HS-5 (cell line): Measurements from ENCODE around the gene DDX11.
"Not testable (repeated sequence)": the region's sequence is repeated elsewhere in the genome, so short reads cannot be mapped to it uniquely, and the experiment has no call there.

Experiments
- DNase-seq: peaks from one replicate; pipeline ENCODE4 v3.0.0-alpha.2; 2012; ENCODE audit warnings: low read depth

The DDX11 gene

GRCh38 chr12:31099434-31099833 lies 25.8 kb downstream of the DDX11 start:
- not testable (repeated sequence) for DNase-seq

GRCh38 chr12:31100503-31101208 lies 27.0 kb downstream of the DDX11 start:
- DNase-seq = not testable (repeated sequence)

GRCh38 chr12:31102125-31102524 lies 28.5 kb downstream of the DDX11 start:
- DNase-seq = not testable (repeated sequence)

GRCh38 chr12:31102596-31102995 lies 28.9 kb downstream of the DDX11 start:
- DNase-seq = not testable (repeated sequence)

- DNase-seq = not testable (repeated sequence)
Observed at GRCh38 chr12:31103561-31103975, 29.9 kb downstream of the DDX11 start.

GRCh38 chr12:31104220-31104619 lies 30.6 kb downstream of the DDX11 start:
- not testable (repeated sequence) for DNase-seq

GRCh38 chr12:31104773-31105172 lies 31.1 kb downstream of the DDX11 start:
- DNase-seq = not testable (repeated sequence)

- no peak for DNase-seq
Observed at GRCh38 chr12:31105668-31106067, 32.0 kb downstream of the DDX11 start.

GRCh38 chr12:31106101-31106803 lies 32.6 kb downstream of the DDX11 start:
- DNase-seq = no peak

GRCh38 chr12:31109773-31110172 lies 36.1 kb downstream of the DDX11 start:
- DNase-seq = not testable (repeated sequence)

- DNase-seq = not testable (repeated sequence)
Observed at GRCh38 chr12:31110263-31110662, 36.6 kb downstream of the DDX11 start.

GRCh38 chr12:31115092-31115601 lies 41.5 kb downstream of the DDX11 start:
- DNase-seq = not testable (repeated sequence)

- DNase-seq = not testable (repeated sequence)
Observed at GRCh38 chr12:31116846-31117202, 43.2 kb downstream of the DDX11 start.

- DNase-seq = no peak
Observed at GRCh38 chr12:31117203-31118011, 43.7 kb downstream of the DDX11 start.

GRCh38 chr12:31118347-31119191 lies 44.9 kb downstream of the DDX11 start:
- no peak for DNase-seq

- no peak for DNase-seq
Observed at GRCh38 chr12:31119192-31119802, 45.6 kb downstream of the DDX11 start.

- no peak for DNase-seq
Observed at GRCh38 chr12:31119803-31120211, 46.1 kb downstream of the DDX11 start.

- no peak for DNase-seq
Observed at GRCh38 chr12:31120392-31121008, 46.8 kb downstream of the DDX11 start.

- not testable (repeated sequence) for DNase-seq
Observed at GRCh38 chr12:31121022-31121728, 47.5 kb downstream of the DDX11 start.

- DNase-seq = no peak
Observed at GRCh38 chr12:31122481-31122880, 48.8 kb downstream of the DDX11 start.
